OCI-LY7 (cell line): Measurements from ENCODE around the gene NKPD1. TPM values are rescaled to one million over a fixed set of nuclear protein-coding genes. Genes with fewer than 3 reads are reported as not detected.

ENCODE experiments used
- BruUV-seq: library from RNA; stranded (reverse); fragments of 400-500 nt; replicated peaks from 2 replicates; lab custom pipeline; 2021; lab: Mats Ljungman, UMichigan
- CTCF ChIA-PET: fragments of 300-600 bp; sonication (Branson Sonifier 250); formaldehyde crosslinking; loops from one replicate; lab custom pipeline; 2022; ENCODE audit warnings: antibody characterized with exemption; ENCODE audit not compliant: unreplicated experiment; lab: Charles Lee
- POLR2A ChIA-PET: fragments of 300-600 bp; sonication (Branson Sonifier 250); formaldehyde crosslinking; loops from one replicate; lab custom pipeline; 2022; ENCODE audit warnings: antibody characterized with exemption; lab: Charles Lee
- DNase-seq: peaks from one replicate; pipeline ENCODE4 v3.0.0-alpha.2; 2015; ENCODE audit warnings: low spot score
- H2AFZ ChIP-seq: fragments of 200-600 bp; sonication (generic), shearing (Covaris generic); 2 replicates; pipeline ENCODE4 v1.6.1; 2014; ENCODE audit warnings: mild to moderate bottlenecking, antibody characterized with exemption, low read length, moderate library complexity
- H3K27ac ChIP-seq: fragments of 200-600 bp; sonication (generic); 2 replicates; pipeline ENCODE4 v1.5.1; 2014; ENCODE audit warnings: mixed run types, low read depth, mild to moderate bottlenecking, moderate library complexity, low read length, inconsistent platforms; ENCODE audit not compliant: poor library complexity, severe bottlenecking
- H3K36me3 ChIP-seq: fragments of 200-600 bp; sonication (generic); 2 replicates; pipeline ENCODE4 v1.6.1; 2014; ENCODE audit warnings: mild to moderate bottlenecking, antibody characterized with exemption, low read length, moderate library complexity, mixed read lengths; ENCODE audit not compliant: insufficient read depth
- H3K4me1 ChIP-seq: fragments of 200-600 bp; sonication (generic); 2 replicates; pipeline ENCODE4 v1.5.1; 2014; ENCODE audit warnings: mild to moderate bottlenecking, low read length; ENCODE audit not compliant: insufficient read depth, poor library complexity, severe bottlenecking
- H3K4me2 ChIP-seq: fragments of 200-600 bp; sonication (generic); 2 replicates; pipeline ENCODE4 v1.6.1; 2014; ENCODE audit warnings: mild to moderate bottlenecking, low read length
- H3K4me3 ChIP-seq: fragments of 200-600 bp; sonication (generic); 2 replicates; pipeline ENCODE4 v1.5.1; 2014; ENCODE audit warnings: mild to moderate bottlenecking, low read depth, low read length; ENCODE audit not compliant: poor library complexity, severe bottlenecking
- H3K79me2 ChIP-seq: fragments of 200-600 bp; sonication (generic); 2 replicates; pipeline ENCODE4 v1.6.1; 2016; ENCODE audit warnings: low read depth, mild to moderate bottlenecking, low read length, moderate library complexity, mixed read lengths; ENCODE audit not compliant: insufficient read depth
- H3K9me2 ChIP-seq: fragments of 200-600 bp; sonication (generic); 2 replicates; pipeline ENCODE4 v1.6.1; 2016; ENCODE audit warnings: mild to moderate bottlenecking, low read length, mixed read lengths; ENCODE audit not compliant: insufficient read depth
- H3K9me3 ChIP-seq: fragments of 200-600 bp; sonication (generic); 2 replicates; pipeline ENCODE4 v1.6.1; 2014; ENCODE audit warnings: mild to moderate bottlenecking, mixed run types, low read length, mixed read lengths
- H4K20me1 ChIP-seq: fragments of 200-600 bp; sonication (generic); 2 replicates; pipeline ENCODE4 v1.6.1; 2014; ENCODE audit warnings: mild to moderate bottlenecking, antibody characterized with exemption, low read length, moderate library complexity, mixed read lengths; ENCODE audit not compliant: insufficient read depth
- EZH2phosphoT487 ChIP-seq: fragments of 200-600 bp; sonication (generic); IDR thresholded peaks from 2 replicates; pipeline ENCODE4 v1.6.1; 2018; ENCODE audit warnings: low read depth, borderline replicate concordance, mild to moderate bottlenecking, mixed run types, antibody characterized with exemption, low read length, moderate library complexity, mixed read lengths
- intact Hi-C: fragments of 100-400 bp; cut with micrococcal nuclease; formaldehyde crosslinking; loops from one replicate; pipeline ENCODE4 v1.10.0; 2022; ENCODE audit not compliant: unreplicated experiment
- total RNA-seq, 2 experiments: library from RNA; depleted of rRNA in 1 of 2; stranded (reverse); fragments of >200 nt in 1 of 2; shearing (Covaris generic) in 1 of 2; gene quantifications; 2 replicates each; pipeline ENCODE4 v1.2.3, GENCODE V29; 2014 to 2022
- TF ChIP-seq, protein P1 (sequence below): fragments of 200-600 bp; sonication (generic); conservative IDR thresholded peaks from 2 replicates; pipeline ENCODE4 v1.5.1; 2014; ENCODE audit warnings: mild to moderate bottlenecking, antibody characterized with exemption, low read length, moderate library complexity, mixed read lengths

NKPD1 gene
- total RNA-seq, 2 experiments from 2014 or later: 0.50 to 1.0 TPM

DNA sequence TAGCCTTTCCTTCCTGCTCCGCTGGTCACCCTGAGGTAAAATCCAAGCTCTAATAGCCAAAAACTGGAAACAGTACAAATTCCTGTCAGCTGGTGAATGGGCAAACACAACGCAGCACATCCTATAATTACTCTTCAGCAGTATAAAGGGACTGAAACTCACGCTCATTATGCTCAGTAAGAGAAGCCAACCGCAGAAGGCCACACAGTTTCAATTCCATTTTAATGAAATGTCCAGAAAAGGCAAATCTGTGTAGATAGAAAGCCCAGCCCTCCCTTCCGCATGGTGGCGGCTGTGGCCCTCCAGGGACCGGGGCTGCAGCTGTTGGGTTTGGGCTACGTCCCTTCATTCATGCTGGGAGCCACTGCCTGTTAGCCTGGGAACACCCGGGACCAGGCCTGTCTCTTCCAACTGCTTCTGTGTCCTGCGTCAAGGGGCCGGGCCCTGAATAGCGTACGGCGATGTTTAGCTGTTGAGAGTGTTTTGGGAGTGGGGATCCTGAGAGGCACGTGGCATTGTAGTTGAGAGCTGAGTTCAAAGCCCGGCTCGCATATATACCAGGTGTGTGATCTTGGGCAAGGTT is 23.5 kb downstream of the NKPD1 start:
- H3K27ac ChIP-seq: peak overlapping the region; percentile 98

DNA sequence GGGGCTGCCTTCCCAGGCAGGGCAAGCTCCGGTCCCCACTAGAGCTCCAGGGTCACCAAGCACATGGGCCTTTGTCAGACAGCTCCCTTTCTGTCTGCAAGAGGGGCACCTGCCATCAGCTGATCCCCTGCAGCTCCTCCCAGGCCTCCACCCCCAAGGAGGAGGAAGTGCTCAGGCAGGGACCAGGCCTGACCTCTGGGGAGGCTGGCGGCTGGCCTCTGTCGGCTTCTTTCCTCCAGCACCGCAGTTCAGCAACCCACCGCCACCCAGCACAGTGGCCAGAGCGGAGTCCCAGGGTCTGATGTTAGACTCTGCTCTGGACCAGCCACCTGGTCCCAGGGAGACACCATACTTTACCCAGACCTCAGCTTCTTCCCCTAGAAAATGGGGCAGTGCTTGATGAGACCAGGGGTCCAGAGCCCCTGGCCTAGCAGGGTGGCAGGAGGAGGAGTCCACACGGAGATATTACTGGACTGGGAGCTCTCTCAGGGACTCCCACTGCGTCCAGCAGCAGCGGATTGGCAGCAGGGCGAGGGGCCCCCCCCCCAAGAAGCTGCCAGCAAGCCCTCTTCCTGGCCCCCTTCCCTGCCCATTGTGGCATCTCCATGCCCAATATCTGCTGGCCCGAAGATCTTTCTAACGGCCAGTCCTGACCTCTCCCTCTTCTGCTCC is 24.1 kb downstream of the NKPD1 start:
- Histone ChIP-seq H3K4me3 (peak overlapping the region; percentile 61), H3K4me2 (peak overlapping the region; percentile 79), H3K9me2 (no peaks in the 10 kb centered on the region), H3K9me3 (no peaks in the 10 kb centered on the region), H3K27ac (peak overlapping the region; percentile 98), H3K4me1 (peaks cover 76% of the 10 kb centered on the region), H3K79me2 (peaks cover 51% of the 10 kb centered on the region), H3K36me3 (peaks cover 25% of the 10 kb centered on the region; the same call in 1 of the 2 replicates), H2AFZ (no peak overlapping the region), H4K20me1 (no peaks in the 10 kb centered on the region)
- no TSS peak for BruUV-seq
- no peak for TF ChIP-seq EZH2phosphoT487
- TF ChIP-seq, protein P1, sequence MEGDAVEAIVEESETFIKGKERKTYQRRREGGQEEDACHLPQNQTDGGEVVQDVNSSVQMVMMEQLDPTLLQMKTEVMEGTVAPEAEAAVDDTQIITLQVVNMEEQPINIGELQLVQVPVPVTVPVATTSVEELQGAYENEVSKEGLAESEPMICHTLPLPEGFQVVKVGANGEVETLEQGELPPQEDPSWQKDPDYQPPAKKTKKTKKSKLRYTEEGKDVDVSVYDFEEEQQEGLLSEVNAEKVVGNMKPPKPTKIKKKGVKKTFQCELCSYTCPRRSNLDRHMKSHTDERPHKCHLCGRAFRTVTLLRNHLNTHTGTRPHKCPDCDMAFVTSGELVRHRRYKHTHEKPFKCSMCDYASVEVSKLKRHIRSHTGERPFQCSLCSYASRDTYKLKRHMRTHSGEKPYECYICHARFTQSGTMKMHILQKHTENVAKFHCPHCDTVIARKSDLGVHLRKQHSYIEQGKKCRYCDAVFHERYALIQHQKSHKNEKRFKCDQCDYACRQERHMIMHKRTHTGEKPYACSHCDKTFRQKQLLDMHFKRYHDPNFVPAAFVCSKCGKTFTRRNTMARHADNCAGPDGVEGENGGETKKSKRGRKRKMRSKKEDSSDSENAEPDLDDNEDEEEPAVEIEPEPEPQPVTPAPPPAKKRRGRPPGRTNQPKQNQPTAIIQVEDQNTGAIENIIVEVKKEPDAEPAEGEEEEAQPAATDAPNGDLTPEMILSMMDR: no peak
- ChIA-PET POLR2A (interaction anchor here (0.7 to 2.1 kb wide), 7 partner anchors 9 to 384 kb away, joined by 3 to 15 read pairs (median 4); partner anchors contain the start of genes BLOC1S3, PPP1R37 and TRAPPC6A), CTCF (interaction anchor here (1.5 kb wide), 1 partner anchor 10 kb away, joined by 8 read pairs; no protein-coding TSS in a partner anchor)
- DNase-seq: peak; percentile 76
- intact Hi-C loops: loop anchor here (1.0 to 5.0 kb wide), 3 partner anchors 42 to 139 kb away; partner anchors contain the start of genes BLOC1S3 and TRAPPC6A

More for the DNA sequence above, 23.5 kb downstream of the NKPD1 start:
- H3K4me3 ChIP-seq: peak overlapping the region; percentile 61
- H3K4me1 ChIP-seq: peaks cover 70% of the 10 kb centered on the region
- peaks cover 47% of the 10 kb centered on the region for H3K79me2 ChIP-seq
- H3K9me3 ChIP-seq: no peaks in the 10 kb centered on the region
- POLR2A ChIA-PET: interaction anchor here (0.7 to 2.1 kb wide), 5 partner anchors 30 to 385 kb away, joined by 3 to 15 read pairs (median 6); partner anchors contain the start of genes BLOC1S3, PPP1R37 and TRAPPC6A
- intact Hi-C loops: loop anchor here (1.0 to 5.0 kb wide), 3 partner anchors 41 to 140 kb away; partner anchors contain the start of genes BLOC1S3 and TRAPPC6A
- peaks cover 29% of the 10 kb centered on the region for H3K36me3 ChIP-seq
- H2AFZ ChIP-seq: no peak overlapping the region
- H3K9me2 ChIP-seq: no peaks in the 10 kb centered on the region
- BruUV-seq: no TSS peak
- TF ChIP-seq, protein P1: no peak
- TF ChIP-seq EZH2phosphoT487: no peak
- DNase-seq: peak; percentile 95
- H4K20me1 ChIP-seq: no peaks in the 10 kb centered on the region
- CTCF ChIA-PET: interaction anchor here (0.7 to 1.5 kb wide), 3 partner anchors 11 to 66 kb away, joined by 3 to 8 read pairs (median 8); no protein-coding TSS in a partner anchor
- peak overlapping the region; percentile 79 for H3K4me2 ChIP-seq
